HEK293 (cell line): ENCODE results near the gene HOXB9.

ENCODE experiments used
- BCL6B ChIP-seq: fragments of 450-650 bp; formaldehyde crosslinking; IDR thresholded peaks from 2 replicates; pipeline ENCODE4 v1.5.1; 2017; ENCODE audit warnings: missing biosample characterization, missing genetic modification characterization
- GLIS1 ChIP-seq: fragments of 450-650 bp; formaldehyde crosslinking; IDR thresholded peaks from 2 replicates; pipeline ENCODE4 v1.5.1; 2016; ENCODE audit warnings: missing biosample characterization, missing genetic modification characterization
- HOXC10 ChIP-seq: sonication (generic); formaldehyde crosslinking; IDR thresholded peaks from 2 replicates; pipeline ENCODE4 v1.8.1; 2023; ENCODE audit warnings: mild to moderate bottlenecking, missing genetic modification reagents
- PBX3 ChIP-seq: sonication (generic); formaldehyde crosslinking; IDR thresholded peaks from 2 replicates; pipeline ENCODE4 v1.8.1; 2022; ENCODE audit warnings: mild to moderate bottlenecking, moderate library complexity, missing genetic modification reagents
- PRDM2 ChIP-seq: fragments of 450-650 bp; formaldehyde crosslinking; IDR thresholded peaks from 2 replicates; pipeline ENCODE4 v1.5.1; 2016; ENCODE audit warnings: missing biosample characterization, missing genetic modification characterization, borderline replicate concordance
- REST ChIP-seq: fragments of 450-650 bp; formaldehyde crosslinking; IDR thresholded peaks from 2 replicates; pipeline ENCODE4 v1.5.1; 2016; ENCODE audit warnings: missing biosample characterization, missing genetic modification characterization
- SCRT1 ChIP-seq: fragments of 450-650 bp; formaldehyde crosslinking; IDR thresholded peaks from 2 replicates; pipeline ENCODE4 v1.5.1; 2016; ENCODE audit warnings: missing biosample characterization, missing genetic modification characterization, borderline replicate concordance
- TSHZ1 ChIP-seq: fragments of 450-650 bp; formaldehyde crosslinking; IDR thresholded peaks from 2 replicates; pipeline ENCODE4 v1.5.1; 2016; ENCODE audit warnings: missing biosample characterization, missing genetic modification characterization, borderline replicate concordance
- YY1 ChIP-seq: fragments of 450-650 bp; formaldehyde crosslinking; IDR thresholded peaks from 2 replicates; pipeline ENCODE4 v1.5.1; 2018; ENCODE audit warnings: missing biosample characterization, missing genetic modification characterization
- ZBTB17 ChIP-seq: fragments of 450-650 bp; formaldehyde crosslinking; IDR thresholded peaks from 2 replicates; pipeline ENCODE4 v1.5.1; 2016; ENCODE audit warnings: missing biosample characterization, missing genetic modification characterization
- ZBTB20 ChIP-seq: fragments of 450-650 bp; formaldehyde crosslinking; IDR thresholded peaks from 2 replicates; pipeline ENCODE4 v1.5.1; 2016; ENCODE audit warnings: missing biosample characterization, missing genetic modification characterization
- ZBTB48 ChIP-seq: fragments of 450-650 bp; formaldehyde crosslinking; IDR thresholded peaks from 2 replicates; pipeline ENCODE4 v1.5.1; 2016; ENCODE audit warnings: missing biosample characterization, missing genetic modification characterization
- ZNF138 ChIP-seq: fragments of 450-650 bp; formaldehyde crosslinking; IDR thresholded peaks from 2 replicates; pipeline ENCODE4 v1.5.1; 2016; ENCODE audit warnings: missing biosample characterization, missing genetic modification characterization, borderline replicate concordance
- ZNF146 ChIP-seq: fragments of 450-650 bp; formaldehyde crosslinking; IDR thresholded peaks from 2 replicates; pipeline ENCODE4 v1.5.1; 2016; ENCODE audit warnings: missing biosample characterization, missing genetic modification characterization
- ZNF16 ChIP-seq: fragments of 450-650 bp; formaldehyde crosslinking; IDR thresholded peaks from 2 replicates; pipeline ENCODE4 v1.5.1; 2016; ENCODE audit warnings: low read depth, missing biosample characterization, missing genetic modification characterization
- ZNF169 ChIP-seq: fragments of 450-650 bp; formaldehyde crosslinking; IDR thresholded peaks from 2 replicates; pipeline ENCODE4 v1.5.1; 2016; ENCODE audit warnings: missing biosample characterization, missing genetic modification characterization
- ZNF19 ChIP-seq: fragments of 450-650 bp; formaldehyde crosslinking; IDR thresholded peaks from 2 replicates; pipeline ENCODE4; 2016; ENCODE audit warnings: missing biosample characterization, missing genetic modification characterization, low read depth
- ZNF433 ChIP-seq: fragments of 450-650 bp; formaldehyde crosslinking; IDR thresholded peaks from 2 replicates; pipeline ENCODE4 v1.5.1; 2016; ENCODE audit warnings: missing biosample characterization, missing genetic modification characterization, low read depth
- ZNF473 ChIP-seq: fragments of 450-650 bp; formaldehyde crosslinking; IDR thresholded peaks from 2 replicates; pipeline ENCODE4 v1.5.1; 2017; ENCODE audit warnings: missing biosample characterization, missing genetic modification characterization
- ZNF549 ChIP-seq: fragments of 450-650 bp; IDR thresholded peaks from 2 replicates; pipeline ENCODE4 v1.5.1; 2018; ENCODE audit warnings: missing biosample characterization, missing genetic modification characterization, mild to moderate bottlenecking, inconsistent platforms, moderate library complexity
- ZNF704 ChIP-seq: fragments of 450-650 bp; formaldehyde crosslinking; IDR thresholded peaks from 2 replicates; pipeline ENCODE4 v1.5.1; 2016; ENCODE audit warnings: missing biosample characterization, missing genetic modification characterization
- ZNF776 ChIP-seq: fragments of 450-650 bp; formaldehyde crosslinking; IDR thresholded peaks from 2 replicates; pipeline ENCODE4 v1.5.0; 2017; ENCODE audit warnings: missing biosample characterization, missing genetic modification characterization, borderline replicate concordance

The HOXB9 gene

GRCh38 chr17:48596735-48597527 is 29.2 kb downstream of the HOXB9 start (continued):
- TF ChIP-seq PRDM2, result no peak
- peak; percentile 49; the same call in 1 of the 2 replicates for TF ChIP-seq YY1 (tag by site-specific recombination)
- TF ChIP-seq ZNF16 (tag by site-specific recombination), result no peak
- no peak for TF ChIP-seq ZNF776 (tag by site-specific recombination)
- no peak for TF ChIP-seq ZNF704
- TF ChIP-seq ZBTB48 (tag by site-specific recombination), result peak; percentile 54; the same call in 1 of the 2 replicates
- no peak for TF ChIP-seq ZNF473 (tag by site-specific recombination)
- no peak for TF ChIP-seq HOXC10 (CRISPR knock-in tag)
- TF ChIP-seq ZNF146 (tag by site-specific recombination), result peak; percentile 15; the same call in 1 of the 2 replicates
- TF ChIP-seq GLIS1 (tag by site-specific recombination), result no peak
- TF ChIP-seq ZNF169 (tag by site-specific recombination), result no peak
- TF ChIP-seq TSHZ1 (tag by site-specific recombination), result peak; percentile 54; the same call in 1 of the 2 replicates
- peak; percentile 19; the same call in 1 of the 2 replicates for TF ChIP-seq ZBTB20
- TF ChIP-seq BCL6B (tag by site-specific recombination), result no peak
- TF ChIP-seq PBX3 (CRISPR knock-in tag), result no peak
- TF ChIP-seq REST (tag by site-specific recombination), result no peak
- TF ChIP-seq ZNF138, result no peak
- no peak for TF ChIP-seq ZNF19 (tag by site-specific recombination)
- TF ChIP-seq SCRT1 (tag by site-specific recombination), result no peak
- TF ChIP-seq ZNF433, result no peak
- TF ChIP-seq ZBTB17 (tag by site-specific recombination), result peak; percentile 74
- TF ChIP-seq ZNF549 (tag by site-specific recombination), result no peak
